Aorta (tissue), 5 donors: Measurements from ENCODE around the gene RBBP8NL. TPM values are rescaled to one million over a fixed set of nuclear protein-coding genes. Genes with fewer than 3 reads are reported as not detected.

Experiments used
- ATAC-seq: fragments of 200-7000 bp; cut with Tn5 transposase; one replicate; pipeline ENCODE4 v1.9.1; 2022; ENCODE audit warnings: moderate library complexity; ENCODE audit not compliant: low FRiP score
- DNase-seq, 2 donors: peaks; one replicate each; pipeline ENCODE4 v3.0.0-alpha.2; 2020
- H3K27ac ChIP-seq, 2 donors: one replicate each; pipeline ENCODE4 v1.5.1; 2013; ENCODE audit warnings: low read length in 2 of 2, mild to moderate bottlenecking in 2 of 2, moderate library complexity in 2 of 2, control low read depth in 1 of 2, inconsistent platforms in 1 of 2, low read depth in 1 of 2
- H3K27me3 ChIP-seq, 2 donors: one replicate each; pipeline ENCODE4 v1.6.1; 2013; ENCODE audit warnings: control low read depth in 1 of 2, low read length in 1 of 2, mild to moderate bottlenecking in 1 of 2, moderate library complexity in 1 of 2; ENCODE audit not compliant: insufficient read depth in 2 of 2, control insufficient read depth in 1 of 2
- H3K36me3 ChIP-seq, 2 donors: one replicate each; pipeline ENCODE4 v1.6.1; 2013; ENCODE audit warnings: control low read depth in 1 of 2, low read length in 1 of 2, mild to moderate bottlenecking in 1 of 2; ENCODE audit not compliant: insufficient read depth in 2 of 2, control insufficient read depth in 1 of 2
- H3K4me1 ChIP-seq, 2 donors: one replicate each; pipeline ENCODE4 v1.6.1; 2013; ENCODE audit warnings: low read length in 2 of 2, control low read depth in 1 of 2, mild to moderate bottlenecking in 1 of 2, moderate library complexity in 1 of 2; ENCODE audit not compliant: insufficient read depth in 2 of 2, control insufficient read depth in 1 of 2
- H3K4me3 ChIP-seq, 2 donors: one replicate each; pipeline ENCODE4 v1.5.1; 2013; ENCODE audit warnings: low read length in 2 of 2, control low read depth in 1 of 2, mild to moderate bottlenecking in 1 of 2
- H3K9me3 ChIP-seq: one replicate; pipeline ENCODE4 v1.6.1; 2013; ENCODE audit warnings: mild to moderate bottlenecking, low read length; ENCODE audit not compliant: control insufficient read depth
- WGBS, 2 donors: extraction: QIAGEN DNeasy Blood & Tissue Kit; methylation state at CpG; one replicate each; pipeline ENCODE4 v1.1.7; 2013; 5-methylcytosine and 5-hydroxymethylcytosine counted together
- intact Hi-C, 2 donors: fragments of 100-400 bp; cut with DNase I; formaldehyde crosslinking; loops; one replicate each; pipeline versions ENCODE4 v1.14.2 to v1.15.0; 2022
- polyA plus RNA-seq, 2 donors: library from polyadenylated mRNA; stranded (reverse); fragments of 200-250 nt; gene quantifications; one replicate each; pipeline ENCODE4 v1.2.3, GENCODE V29; 2013
- total RNA-seq, 2 donors: library from RNA; stranded (reverse); fragmentation: NEBNext Ultra II Directional; extraction: Animal tissue kit (Norgen Biotek cat#: 25700); gene quantifications; one replicate each; pipeline ENCODE4 v1.2.1, GENCODE V29; 2021
- donor health status: healthy with polysubstance abuse.
- donor health status: Bipolar disorder and iron deficiency.
- donor health status: DM: no; HTN: no; CAD: no.
- donor health status: DM: no; HTN: no; CAD: no.
- donor health status: DM: yes; HTN: yes; CAD: no.

RBBP8NL gene
- total and polyA plus RNA-seq, 4 donors, result 1.6 TPM; not detected in 3

GRCh38 chr20:62402456-62403150 lies 24.7 kb downstream of the RBBP8NL start:
- Histone ChIP-seq H3K36me3 (no peaks in the 10 kb centered on the region), H3K9me3 (no peaks in the 10 kb centered on the region), H3K27ac (no peak overlapping the region), H3K4me1 (no peaks in the 10 kb centered on the region), H3K27me3 (no peaks in the 10 kb centered on the region), H3K4me3 (no peak overlapping the region)
- DNase-seq (no peak), ATAC-seq (no peak)
- 89 to 90% methylated on average over 23 of the region's 23 CpGs for WGBS, 2 donors
- intact Hi-C loops, result loop anchor here in 1 of 2 donors (10.0 kb wide), 1 partner anchor 222 kb away; no protein-coding TSS in a partner anchor

GRCh38 chr20:62401331-62401779 lies 26.0 kb downstream of the RBBP8NL start:
- H3K27ac ChIP-seq, result no peak overlapping the region
- H3K4me3 ChIP-seq, result no peak overlapping the region
- no peak for DNase-seq
- H3K36me3 ChIP-seq, result no peaks in the 10 kb centered on the region
- H3K4me1 ChIP-seq, result no peaks in the 10 kb centered on the region
- no peak for ATAC-seq
- 81 to 83% methylated on average over 21 of the region's 21 CpGs for WGBS, 2 donors
- intact Hi-C loops, result loop anchor here in 1 of 2 donors (10.0 kb wide), 1 partner anchor 223 kb away; no protein-coding TSS in a partner anchor
- no peaks in the 10 kb centered on the region for H3K27me3 ChIP-seq
- no peaks in the 10 kb centered on the region for H3K9me3 ChIP-seq

- ATAC-seq (no peak), DNase-seq (no peak)
- Histone ChIP-seq H3K9me3 (no peaks in the 10 kb centered on the region), H3K27me3 (no peaks in the 10 kb centered on the region), H3K36me3 (no peaks in the 10 kb centered on the region), H3K4me1 (no peaks in the 10 kb centered on the region), H3K4me3 (no peak overlapping the region), H3K27ac (no peak overlapping the region)
- WGBS, 2 donors, result 74 to 86% methylated on average over 9 to 10 of the region's 10 CpGs
- intact Hi-C loops, result loop anchor here in 1 of 2 donors (10.0 kb wide), 1 partner anchor 224 kb away; no protein-coding TSS in a partner anchor
Measured at GRCh38 chr20:62400541-62400940, 26.8 kb downstream of the RBBP8NL start.

- no peak for DNase-seq
- WGBS, 2 donors, result 81 to 83% methylated on average over 7 of the region's 7 CpGs
- no peak overlapping the region for H3K4me3 ChIP-seq
- ATAC-seq, result no peak
- no peaks in the 10 kb centered on the region for H3K4me1 ChIP-seq
- no peaks in the 10 kb centered on the region for H3K9me3 ChIP-seq
- no peaks in the 10 kb centered on the region for H3K36me3 ChIP-seq
- intact Hi-C loops, result loop anchor here in 1 of 2 donors (10.0 kb wide), 1 partner anchor 225 kb away; no protein-coding TSS in a partner anchor
- H3K27ac ChIP-seq, result no peak overlapping the region
- H3K27me3 ChIP-seq, result no peaks in the 10 kb centered on the region
Measured at GRCh38 chr20:62400021-62400420, 27.3 kb downstream of the RBBP8NL start.

GRCh38 chr20:62398120-62398821 lies 29.1 kb downstream of the RBBP8NL start:
- intact Hi-C loops, result no loop called here
- no peaks in the 10 kb centered on the region for H3K9me3 ChIP-seq
- no peaks in the 10 kb centered on the region for H3K36me3 ChIP-seq
- H3K4me1 ChIP-seq, result no peaks in the 10 kb centered on the region
- no peak overlapping the region for H3K27ac ChIP-seq
- no peak for ATAC-seq
- H3K27me3 ChIP-seq, result no peaks in the 10 kb centered on the region
- WGBS, 2 donors, result 95 to 97% methylated on average over 14 to 19 of the region's 19 CpGs
- no peak overlapping the region for H3K4me3 ChIP-seq
- DNase-seq, result no peak

- no peak for DNase-seq
- no peak for ATAC-seq
- H3K9me3 ChIP-seq, result no peaks in the 10 kb centered on the region
- no peak overlapping the region for H3K27ac ChIP-seq
- no peaks in the 10 kb centered on the region for H3K4me1 ChIP-seq
- no peaks in the 10 kb centered on the region for H3K36me3 ChIP-seq
- no peak overlapping the region for H3K4me3 ChIP-seq
- no peaks in the 10 kb centered on the region for H3K27me3 ChIP-seq
- intact Hi-C loops, result no loop called here
- 90% methylated on average over 33 to 35 of the region's 35 CpGs for WGBS, 2 donors
Measured at GRCh38 chr20:62396367-62397239, 30.7 kb downstream of the RBBP8NL start.

GRCh38 chr20:62395311-62396242 lies 31.8 kb downstream of the RBBP8NL start:
- DNase-seq, result no peak
- ATAC-seq, result no peak

More at GRCh38 chr20:62395311-62396242, 31.8 kb downstream of the RBBP8NL start:
- Histone ChIP-seq H3K27me3 (no peaks in the 10 kb centered on the region), H3K27ac (no peak overlapping the region), H3K4me1 (no peaks in the 10 kb centered on the region), H3K4me3 (no peak overlapping the region), H3K9me3 (no peaks in the 10 kb centered on the region), H3K36me3 (no peaks in the 10 kb centered on the region)
- intact Hi-C loops, result no loop called here
- 85 to 89% methylated on average over 26 to 27 of the region's 27 CpGs for WGBS, 2 donors
